ENCODE results near the gene TBCE. TPM values are rescaled to one million over a fixed set of nuclear protein-coding genes. Genes with fewer than 3 reads are reported as not detected.

The TBCE gene
- total and polyA plus RNA-seq, 9 of the 15 experiments (the other 6 are each of a cell fraction or from before 2014, with no cell fraction given): 52.6 to 92.1 (median 82.1) TPM

GRCh38 chr1:235485558-235485957 is 118.3 kb downstream of the TBCE start:
- H3K4me2 ChIP-seq (ENCODE audit: insufficient read depth, low read length): no peak overlapping the region
- H3K4me3 ChIP-seq: no peak overlapping the region
- peaks cover 68% of the 10 kb centered on the region; the same call in 2 of the 3 replicates for H3K36me3 ChIP-seq (ENCODE audit: control insufficient read depth, insufficient read depth, low read length)
- ATAC-seq (no peak), DNase-seq (ENCODE audit: extremely low read depth in 1 of 4, low spot score in 3 of 4) (no peak), FAIRE-seq (no peak)
- no peaks in the 10 kb centered on the region for H3K27me3 ChIP-seq (ENCODE audit: control insufficient read depth in 2 of 2, insufficient read depth in 2 of 2, low read length in 2 of 2)
- TF ChIP-seq ZNF316 (IDR thresholded peaks at IDR 0.05): peak; percentile 72
- no peak for TF ChIP-seq ZNF282 (CRISPR knock-in tag; IDR thresholded peaks at IDR 0.05)
- TF ChIP-seq C11orf30 (IDR thresholded peaks at IDR 0.05; ENCODE audit: low read depth): peak; percentile 39; the same call in 1 of the 2 replicates
- 0 out of 2 replicates have a peak, but pooled peaks have one; percentile 3 for TF ChIP-seq MAFF (IDR thresholded peaks at IDR 0.05; ENCODE audit: low read length)
- no peak overlapping the region for H3K27ac ChIP-seq (ENCODE audit: extremely low read depth, low read depth, low read length)
- H3K4me1 ChIP-seq (replicated peaks in 1 of 2; ENCODE audit: control insufficient read depth in 2 of 2, insufficient read depth in 2 of 2, low read length in 2 of 2): no peaks in the 10 kb centered on the region
- H3K9me3 ChIP-seq (replicated peaks; ENCODE audit: control insufficient read depth, insufficient read depth, low read depth, low read length): no peaks in the 10 kb centered on the region
- H4K20me1 ChIP-seq (replicated peaks; ENCODE audit: control insufficient read depth, insufficient read depth, low read length): no peaks in the 10 kb centered on the region
- H3K79me2 ChIP-seq (ENCODE audit: control insufficient read depth, insufficient read depth, low read length): no peaks in the 10 kb centered on the region
- ChIA-PET CTCF (ENCODE audit: low intra/inter-chr PET ratio) (no interaction called here), POLR2A (interaction anchor here (1.2 kb wide), 1 partner anchor 17 kb away, joined by 6 read pairs; no protein-coding TSS in a partner anchor)
- no peak overlapping the region for H2AFZ ChIP-seq (ENCODE audit: low read depth, low read length)
- H3K9me1 ChIP-seq (ENCODE audit: control insufficient read depth, insufficient read depth, low read length): no peaks in the 10 kb centered on the region
- in situ Hi-C loops (cut with MboI): no loop called here
- no TSS peak for BruUV-seq (replicated peaks)
- WGBS (ENCODE audit: insufficient coverage, low coverage, missing lambda C conversion rate): 97% methylated on average over 2 of the region's 2 CpGs
- no peak overlapping the region for H3K9ac ChIP-seq (ENCODE audit: insufficient read depth in 1 of 2, low read depth in 2 of 2, low read length in 2 of 2)
- intact Hi-C loops (cut with micrococcal nuclease): no loop called here

GRCh38 chr1:235486321-235486720 is 119.1 kb downstream of the TBCE start:
- Histone ChIP-seq H3K4me1 (replicated peaks in 1 of 2; ENCODE audit: control insufficient read depth in 2 of 2, insufficient read depth in 2 of 2, low read length in 2 of 2) (no peaks in the 10 kb centered on the region), H3K79me2 (ENCODE audit: control insufficient read depth, insufficient read depth, low read length) (no peaks in the 10 kb centered on the region), H3K4me3 (no peak overlapping the region), H4K20me1 (replicated peaks; ENCODE audit: control insufficient read depth, insufficient read depth, low read length) (no peaks in the 10 kb centered on the region), H2AFZ (ENCODE audit: low read depth, low read length) (no peak overlapping the region), H3K9me3 (replicated peaks; ENCODE audit: control insufficient read depth, insufficient read depth, low read depth, low read length) (no peaks in the 10 kb centered on the region), H3K9ac (ENCODE audit: insufficient read depth in 1 of 2, low read depth in 2 of 2, low read length in 2 of 2) (no peak overlapping the region), H3K27me3 (ENCODE audit: control insufficient read depth in 2 of 2, insufficient read depth in 2 of 2, low read length in 2 of 2) (no peaks in the 10 kb centered on the region), H3K27ac (ENCODE audit: extremely low read depth, low read depth, low read length) (no peak overlapping the region), H3K4me2 (ENCODE audit: insufficient read depth, low read length) (no peak overlapping the region), H3K36me3 (ENCODE audit: control insufficient read depth, insufficient read depth, low read length) (peaks cover 70% of the 10 kb centered on the region), H3K9me1 (ENCODE audit: control insufficient read depth, insufficient read depth, low read length) (no peaks in the 10 kb centered on the region)
- BruUV-seq (replicated peaks): no TSS peak
- in situ Hi-C loops (cut with MboI): no loop called here
- no peak for ATAC-seq
- intact Hi-C loops (cut with micrococcal nuclease): no loop called here
- FAIRE-seq: no peak
- CTCF ChIA-PET (ENCODE audit: low intra/inter-chr PET ratio): no interaction called here
- 70% methylated on average over 5 of the region's 5 CpGs for WGBS (ENCODE audit: insufficient coverage, low coverage, missing lambda C conversion rate)
- no peak for DNase-seq (ENCODE audit: extremely low read depth in 1 of 4, low spot score in 3 of 4)
- POLR2A ChIA-PET: interaction anchor here (1.1 to 1.2 kb wide), 2 partner anchors 16 to 18 kb away, joined by 5 to 6 read pairs; partner anchors contain the start of gene B3GALNT2
- no peak for TF ChIP-seq TGIF2 (CRISPR knock-in tag; IDR thresholded peaks at IDR 0.05)
- no peak for TF ChIP-seq ZBTB49 (CRISPR knock-in tag; IDR thresholded peaks at IDR 0.05; ENCODE audit: borderline replicate concordance)
- TF ChIP-seq ZNF449 (CRISPR knock-in tag; IDR thresholded peaks at IDR 0.05): no peak
- no peak for TF ChIP-seq CTBP1 (IDR thresholded peaks at IDR 0.05; ENCODE audit: borderline replicate concordance)
- TF ChIP-seq SMAD4 (CRISPR knock-in tag; conservative IDR thresholded peaks at IDR 0.05): no peak
- TF ChIP-seq STAG1 (CRISPR knock-in tag; IDR thresholded peaks at IDR 0.05; ENCODE audit: borderline replicate concordance): no peak
- TF ChIP-seq TCFL5 (CRISPR knock-in tag; conservative IDR thresholded peaks at IDR 0.05): no peak
- TF ChIP-seq MYNN (IDR thresholded peaks at IDR 0.05): no peak
- TF ChIP-seq MYNN (CRISPR knock-in tag; IDR thresholded peaks at IDR 0.05): no peak
- no peak for TF ChIP-seq TEAD4 (IDR thresholded peaks at IDR 0.05; ENCODE audit: low read length)
- no peak for TF ChIP-seq TEAD4 (CRISPR knock-in tag; IDR thresholded peaks at IDR 0.05; ENCODE audit: borderline replicate concordance)
